BE2C (cell line): Measurements from ENCODE around the gene TMEM141.
"Not testable (repeated sequence)": the region's sequence is repeated elsewhere in the genome, so short reads cannot be mapped to it uniquely, and the experiment has no call there.

Experiments used
- DNase-seq: peaks from one replicate; pipeline ENCODE4 v3.0.0-alpha.2; 2020
- H3K27me3 ChIP-seq: fragments of 250-450 bp; sonication (Bioruptor Pico); 2 replicates; pipeline ENCODE4 v1.5.1; 2020; ENCODE audit warnings: mild to moderate bottlenecking
- H3K36me3 ChIP-seq: fragments of 250-450 bp; sonication (Bioruptor Pico); 2 replicates; pipeline ENCODE4 v1.5.1; 2020; ENCODE audit warnings: mild to moderate bottlenecking
- H3K4me1 ChIP-seq: fragments of 250-450 bp; sonication (Bioruptor Pico); 2 replicates; pipeline ENCODE4 v1.5.1; 2020
- H3K4me3 ChIP-seq: 2 replicates; pipeline ENCODE4 v1.5.1; 2011; ENCODE audit warnings: low read depth, low read length
- H3K9me3 ChIP-seq: fragments of 250-450 bp; sonication (Bioruptor Pico); 2 replicates; pipeline ENCODE4 v1.5.1; 2020
- CTCF ChIP-seq: IDR thresholded peaks from 2 replicates; pipeline ENCODE4 v1.5.1; 2012; ENCODE audit warnings: mild to moderate bottlenecking, low read depth, low read length

The TMEM141 gene

GRCh38 chr9:136762221-136762691, 28.9 kb upstream of the TMEM141 start:
- H3K9me3 ChIP-seq = no peaks in the 10 kb centered on the region
- no peak overlapping the region for H3K4me3 ChIP-seq
- no peaks in the 10 kb centered on the region for H3K36me3 ChIP-seq
- peaks cover 17% of the 10 kb centered on the region for H3K4me1 ChIP-seq
- no peaks in the 10 kb centered on the region for H3K27me3 ChIP-seq
- TF ChIP-seq CTCF = no peak
- DNase-seq = peak; percentile 20

- Histone ChIP-seq H3K9me3 (no peaks in the 10 kb centered on the region), H3K27me3 (no peaks in the 10 kb centered on the region), H3K4me3 (no peak overlapping the region), H3K36me3 (no peaks in the 10 kb centered on the region), H3K4me1 (peaks cover 17% of the 10 kb centered on the region)
- peak; percentile 93 for DNase-seq
- no peak for TF ChIP-seq CTCF
Measured at GRCh38 chr9:136762915-136763648, 28.1 kb upstream of the TMEM141 start.

- Histone ChIP-seq H3K9me3 (no peaks in the 10 kb centered on the region), H3K4me3 (no peak overlapping the region), H3K36me3 (no peaks in the 10 kb centered on the region), H3K4me1 (peaks cover 15% of the 10 kb centered on the region), H3K27me3 (no peaks in the 10 kb centered on the region)
- TF ChIP-seq CTCF = no peak
- DNase-seq = no peak
Measured at GRCh38 chr9:136763649-136764035, 27.5 kb upstream of the TMEM141 start.

GRCh38 chr9:136764301-136764891, 26.7 kb upstream of the TMEM141 start, which contains the start of gene LCN15:
TSS of gene LCN15 (minus strand) at chr9:136764518. CDS start at chr9:136764488, 30 bp downstream.
- H3K27me3 ChIP-seq = no peaks in the 10 kb centered on the region
- DNase-seq = no peak
- no peak within 1 kb of the TSS for H3K4me3 ChIP-seq
- H3K9me3 ChIP-seq = no peaks in the 10 kb centered on the region
- H3K4me1 ChIP-seq = peaks cover 15% of the 10 kb centered on the region
- H3K36me3 ChIP-seq = no peaks in the 10 kb centered on the region
- no peak for TF ChIP-seq CTCF

- TF ChIP-seq CTCF = no peak
- Histone ChIP-seq H3K4me3 (no peak overlapping the region), H3K9me3 (no peaks in the 10 kb centered on the region), H3K4me1 (peaks cover 12% of the 10 kb centered on the region), H3K36me3 (no peaks in the 10 kb centered on the region), H3K27me3 (no peaks in the 10 kb centered on the region)
- DNase-seq = no peak
Measured at GRCh38 chr9:136765041-136765440, 26.1 kb upstream of the TMEM141 start.

GRCh38 chr9:136765745-136766409, 25.3 kb upstream of the TMEM141 start:
- not testable (repeated sequence) for H3K27me3 ChIP-seq, H3K4me3 ChIP-seq, DNase-seq, H3K9me3 ChIP-seq, H3K4me1 ChIP-seq, H3K36me3 ChIP-seq
